Transverse colon (tissue), 4 donors: Measurements from ENCODE around the gene VTI1A.

Source experiments
- CTCF ChIP-seq, 5 experiments: fragments of 200-600 bp in 3 of 5; fragments of 450-650 bp in 2 of 5; sonication (generic) in 3 of 5; IDR thresholded peaks; 1 replicate in 2 of 5; 2 replicates in 3 of 5; pipeline ENCODE4 v1.5.1; 2016 to 2017; ENCODE audit warnings: antibody characterized with exemption in 5 of 5, inconsistent platforms in 3 of 5, mild to moderate bottlenecking in 2 of 5, moderate library complexity in 1 of 5
- EP300 ChIP-seq: sonication (generic); formaldehyde crosslinking; IDR thresholded peaks from one replicate; pipeline ENCODE4 v1.6.1; 2017; ENCODE audit warnings: antibody characterized with exemption, low read depth
- POLR2A ChIP-seq: fragments of 450-650 bp; IDR thresholded peaks from one replicate; pipeline ENCODE4 v1.6.1; 2016; ENCODE audit warnings: antibody characterized with exemption, mild to moderate bottlenecking, moderate library complexity
- POLR2AphosphoS5 ChIP-seq, 3 donors: sonication (generic); formaldehyde crosslinking; IDR thresholded peaks; one replicate each; pipeline ENCODE4 v1.6.1; 2016; ENCODE audit warnings: antibody characterized with exemption in 3 of 3

- TF ChIP-seq CTCF (IDR thresholded peaks at IDR 0.05) (peak; percentile 60 to 74 (median 68)), EP300 (no peak), POLR2A (no peak), POLR2AphosphoS5 (IDR thresholded peaks at IDR 0.05) (no peak)
Observed at GRCh38 chr10:112721080-112721698, 274.2 kb downstream of the VTI1A start.
